ENCODE measurements around the gene CBX2.
A peak's percentile ranks its signal among the peaks of the same experiment; 100 is the strongest.

The CBX2 gene

DNA sequence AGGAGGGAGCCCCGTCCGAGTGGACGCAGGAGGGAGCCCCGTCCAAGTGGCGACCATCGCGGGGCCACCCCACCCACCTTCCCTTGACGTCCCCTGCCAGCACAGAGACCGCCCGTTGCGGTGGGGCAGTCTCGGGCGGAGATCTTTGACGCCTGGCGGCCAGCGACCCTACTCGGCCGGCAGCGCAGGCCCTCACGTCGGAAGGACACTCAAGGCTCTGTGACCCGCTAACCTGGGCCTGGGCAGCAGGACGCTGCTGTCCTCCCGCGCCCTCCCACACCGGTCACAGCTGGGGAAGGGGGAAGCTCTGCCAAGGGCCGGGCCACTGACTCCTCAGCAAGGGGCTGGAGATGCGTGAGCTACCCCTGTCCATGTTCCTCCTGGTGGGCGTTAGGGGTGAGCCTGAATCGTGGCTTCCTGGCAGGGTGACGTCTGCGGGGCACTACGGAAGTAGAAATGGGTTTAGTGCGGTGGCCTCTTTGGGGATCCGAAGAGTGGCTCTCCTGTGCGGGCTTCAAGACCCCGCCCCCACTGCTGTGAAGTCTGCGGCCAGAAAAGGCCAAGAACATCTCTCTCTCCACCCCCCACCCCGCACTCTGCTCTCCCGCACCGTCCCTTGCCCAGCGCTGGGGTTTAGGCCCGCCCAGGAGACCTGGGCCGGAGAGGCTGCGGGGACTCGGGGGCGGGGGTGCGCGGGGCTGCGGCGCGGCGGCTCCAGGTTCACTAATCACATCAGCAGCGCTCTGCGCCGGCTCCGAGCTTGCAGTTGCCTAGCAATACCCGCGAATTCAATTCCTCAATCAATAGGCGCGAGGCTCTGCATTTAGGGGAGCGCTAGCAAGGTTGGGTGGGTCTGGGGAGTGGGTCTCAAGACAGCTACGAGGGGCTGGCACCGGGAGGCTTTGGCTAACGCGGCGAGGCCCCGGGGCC lies 13.1 kb downstream of the CBX2 start:
- DNase-seq, result no peak
- in situ Hi-C loops (cut with HindIII; ENCODE audit: low pct_ligation_motif_present, low sequenced_read_pairs), result loop anchor here (25.0 kb wide), 1 partner anchor 196 kb away; no protein-coding TSS in a partner anchor
- peaks cover 40% of the 10 kb centered on the region for H3K27me3 ChIP-seq (replicated peaks)
- H3K27ac ChIP-seq, result no peak overlapping the region
- no peak overlapping the region for H3K4me3 ChIP-seq (ENCODE audit: low read depth, low read length)
- peaks cover 2% of the 10 kb centered on the region for H3K36me3 ChIP-seq (replicated peaks)
- TF ChIP-seq, protein P1, sequence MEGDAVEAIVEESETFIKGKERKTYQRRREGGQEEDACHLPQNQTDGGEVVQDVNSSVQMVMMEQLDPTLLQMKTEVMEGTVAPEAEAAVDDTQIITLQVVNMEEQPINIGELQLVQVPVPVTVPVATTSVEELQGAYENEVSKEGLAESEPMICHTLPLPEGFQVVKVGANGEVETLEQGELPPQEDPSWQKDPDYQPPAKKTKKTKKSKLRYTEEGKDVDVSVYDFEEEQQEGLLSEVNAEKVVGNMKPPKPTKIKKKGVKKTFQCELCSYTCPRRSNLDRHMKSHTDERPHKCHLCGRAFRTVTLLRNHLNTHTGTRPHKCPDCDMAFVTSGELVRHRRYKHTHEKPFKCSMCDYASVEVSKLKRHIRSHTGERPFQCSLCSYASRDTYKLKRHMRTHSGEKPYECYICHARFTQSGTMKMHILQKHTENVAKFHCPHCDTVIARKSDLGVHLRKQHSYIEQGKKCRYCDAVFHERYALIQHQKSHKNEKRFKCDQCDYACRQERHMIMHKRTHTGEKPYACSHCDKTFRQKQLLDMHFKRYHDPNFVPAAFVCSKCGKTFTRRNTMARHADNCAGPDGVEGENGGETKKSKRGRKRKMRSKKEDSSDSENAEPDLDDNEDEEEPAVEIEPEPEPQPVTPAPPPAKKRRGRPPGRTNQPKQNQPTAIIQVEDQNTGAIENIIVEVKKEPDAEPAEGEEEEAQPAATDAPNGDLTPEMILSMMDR (IDR thresholded peaks at IDR 0.05; ENCODE audit: low read depth, low read length, missing control alignments), result no peak

DNA sequence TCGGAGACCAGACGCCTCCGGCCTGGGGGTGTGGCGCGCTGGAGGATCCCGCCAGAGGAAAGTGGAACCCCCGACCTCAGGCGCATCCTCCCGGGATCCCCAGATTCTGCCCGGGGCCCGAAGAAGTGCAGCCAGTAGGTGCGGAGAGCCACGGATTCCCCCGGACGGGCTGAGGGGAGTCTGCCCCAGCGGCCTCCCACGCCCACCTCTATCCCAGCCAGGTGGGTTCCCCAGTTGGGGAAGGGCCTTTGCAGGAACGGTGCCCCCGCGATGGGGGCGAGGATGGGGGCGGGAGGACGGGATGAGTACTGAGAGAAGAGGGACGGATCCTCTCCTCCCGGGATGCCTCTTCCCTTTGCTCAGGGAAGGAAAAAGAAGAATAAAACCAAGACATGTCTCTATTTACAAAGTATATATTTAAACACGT lies 13.8 kb downstream of the CBX2 start:
- H3K36me3 ChIP-seq (replicated peaks), result peaks cover 2% of the 10 kb centered on the region
- H3K4me3 ChIP-seq (ENCODE audit: low read depth, low read length), result no peak overlapping the region
- H3K27me3 ChIP-seq (replicated peaks), result peaks cover 40% of the 10 kb centered on the region
- DNase-seq, result no peak
- TF ChIP-seq, protein P1 (IDR thresholded peaks at IDR 0.05; ENCODE audit: low read depth, low read length, missing control alignments), result no peak
- no peak overlapping the region for H3K27ac ChIP-seq
- in situ Hi-C loops (cut with HindIII; ENCODE audit: low pct_ligation_motif_present, low sequenced_read_pairs), result loop anchor here (25.0 kb wide), 1 partner anchor 196 kb away; no protein-coding TSS in a partner anchor

DNA sequence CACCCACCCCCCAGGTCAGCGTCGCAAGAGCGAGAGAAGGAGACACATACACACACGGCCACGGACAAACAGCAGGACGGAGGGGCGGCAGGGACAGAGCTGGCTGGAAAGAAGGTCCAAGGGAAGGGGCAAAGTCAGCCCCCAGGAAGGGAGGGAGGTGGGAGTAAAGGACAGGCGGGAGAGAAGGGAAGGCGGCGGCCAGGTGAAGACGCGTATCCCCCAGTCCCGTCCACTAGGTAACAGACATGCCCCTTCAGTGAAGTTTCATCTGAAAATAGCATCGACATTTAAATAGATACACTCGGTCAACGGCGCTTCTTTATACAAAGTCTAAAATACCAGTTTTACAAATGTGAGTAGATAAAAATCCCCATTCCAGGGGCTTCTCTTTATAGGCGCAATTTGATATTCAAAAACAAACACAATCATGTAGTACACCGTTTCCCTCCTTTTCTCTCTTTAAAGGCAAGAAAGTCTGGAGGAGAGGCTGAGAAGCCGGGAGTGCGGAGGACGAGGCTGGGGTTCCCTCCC lies 14.5 kb downstream of the CBX2 start:
- DNase-seq, result no peak
- Histone ChIP-seq H3K36me3 (replicated peaks) (peaks cover 2% of the 10 kb centered on the region), H3K27ac (no peak overlapping the region), H3K4me3 (ENCODE audit: low read depth, low read length) (no peak overlapping the region), H3K27me3 (replicated peaks) (peaks cover 40% of the 10 kb centered on the region)
- TF ChIP-seq, protein P1 (IDR thresholded peaks at IDR 0.05; ENCODE audit: low read depth, low read length, missing control alignments), result no peak
- in situ Hi-C loops (cut with HindIII; ENCODE audit: low pct_ligation_motif_present, low sequenced_read_pairs), result loop anchor here (25.0 kb wide), 1 partner anchor 195 kb away; no protein-coding TSS in a partner anchor

DNA sequence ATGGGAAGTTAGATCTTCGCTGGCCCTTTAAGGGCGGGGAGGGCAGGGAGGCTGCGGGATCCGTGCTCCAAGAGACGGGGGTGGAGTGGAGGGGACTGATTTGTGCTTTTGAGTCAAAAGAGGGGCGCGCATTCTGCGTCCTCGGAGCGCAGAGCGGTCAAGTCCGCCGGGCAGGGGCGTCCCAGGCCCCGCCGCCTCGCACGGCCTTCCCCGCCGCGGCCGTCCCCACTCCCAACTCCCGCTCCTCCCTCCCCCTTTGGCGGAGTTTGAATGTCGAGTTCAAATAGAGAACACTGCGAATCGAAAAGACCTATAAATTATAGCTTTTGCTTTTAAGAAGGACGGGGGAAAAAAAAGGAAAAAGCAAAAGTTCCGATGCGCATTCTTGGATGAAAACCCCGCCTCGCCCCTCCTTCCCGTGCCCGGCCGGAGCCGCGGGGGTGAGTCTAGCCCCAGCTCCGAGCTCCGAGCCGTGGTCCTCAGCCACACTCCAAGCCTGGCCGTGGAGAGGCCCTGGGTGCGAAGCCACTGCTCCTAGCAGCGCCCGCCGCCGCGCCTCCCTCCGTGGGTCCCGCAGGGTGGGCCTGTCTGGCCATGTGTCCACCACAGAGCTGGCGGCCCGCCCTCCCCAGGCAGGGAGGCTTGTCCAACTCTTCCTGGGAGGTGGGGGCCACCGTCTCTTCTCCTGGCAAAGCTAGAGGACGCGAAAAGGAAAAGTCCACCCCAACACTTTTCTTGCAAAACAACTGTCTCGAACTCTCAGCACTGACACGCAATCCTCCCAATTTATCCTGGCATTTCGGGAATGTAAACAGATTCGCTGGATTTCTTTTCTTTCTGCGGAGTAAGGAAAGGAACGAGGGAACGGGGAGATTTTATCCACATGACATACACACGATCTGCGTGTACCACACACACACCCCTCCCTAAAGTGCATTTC lies 15.3 kb downstream of the CBX2 start:
- TF ChIP-seq, protein P1 (IDR thresholded peaks at IDR 0.05; ENCODE audit: low read depth, low read length, missing control alignments), result no peak
- H3K27me3 ChIP-seq (replicated peaks), result peaks cover 45% of the 10 kb centered on the region
- H3K27ac ChIP-seq, result peak overlapping the region; percentile 34
- peak; percentile 33 for DNase-seq
- peak overlapping the region; percentile 39 for H3K4me3 ChIP-seq (ENCODE audit: low read depth, low read length)
- in situ Hi-C loops (cut with HindIII; ENCODE audit: low pct_ligation_motif_present, low sequenced_read_pairs), result loop anchor here (25.0 kb wide), 1 partner anchor 194 kb away; no protein-coding TSS in a partner anchor
- peaks cover 2% of the 10 kb centered on the region for H3K36me3 ChIP-seq (replicated peaks)

DNA sequence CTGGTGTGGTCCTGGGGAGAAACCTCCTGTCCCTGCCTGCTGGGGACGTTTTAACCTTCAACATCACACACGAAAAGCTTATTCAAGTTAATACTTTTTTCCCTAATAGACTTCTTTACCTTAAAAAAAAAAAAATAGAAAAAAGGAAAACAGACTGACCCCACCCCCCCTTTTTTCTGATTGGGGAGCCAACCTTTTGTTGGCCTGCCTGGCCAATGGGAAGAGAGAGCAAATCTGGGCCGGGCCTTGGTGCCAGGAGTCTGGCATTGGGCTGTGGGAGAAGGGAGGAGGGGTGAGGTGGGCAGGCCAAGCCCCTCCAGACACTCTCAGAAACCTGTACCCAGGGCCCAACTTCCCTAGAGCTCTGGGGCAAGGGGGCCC lies 16.0 kb downstream of the CBX2 start:
- Histone ChIP-seq H3K27ac (peak overlapping the region; percentile 34), H3K4me3 (ENCODE audit: low read depth, low read length) (peak overlapping the region; percentile 39), H3K27me3 (replicated peaks) (peaks cover 46% of the 10 kb centered on the region), H3K36me3 (replicated peaks) (peaks cover 2% of the 10 kb centered on the region)
- DNase-seq, result no peak
- in situ Hi-C loops (cut with HindIII; ENCODE audit: low pct_ligation_motif_present, low sequenced_read_pairs), result loop anchor here (25.0 kb wide), 1 partner anchor 193 kb away; no protein-coding TSS in a partner anchor
- TF ChIP-seq, protein P1 (IDR thresholded peaks at IDR 0.05; ENCODE audit: low read depth, low read length, missing control alignments), result no peak

All from brain microvascular endothelial cell (primary cell).